Fibroblast of the aortic adventitia (primary cell): Measurements from ENCODE around the gene TAF1D. TPM values are rescaled to one million over a fixed set of nuclear protein-coding genes. Genes with fewer than 3 reads are reported as not detected.
"Not testable (repeated sequence)": the region's sequence is repeated elsewhere in the genome, so short reads cannot be mapped to it uniquely, and the experiment has no call there.

Source experiments
- DNase-seq: peaks from one replicate; pipeline ENCODE4 v3.0.0-alpha.2; 2010; ENCODE audit warnings: low read depth
- H3K4me3 ChIP-seq: 2 replicates; pipeline ENCODE4 v1.5.1; 2011; ENCODE audit warnings: low read depth, mild to moderate bottlenecking, control low read depth, low read length, moderate library complexity
- CTCF ChIP-seq: IDR thresholded peaks from 2 replicates; pipeline ENCODE4 v1.5.1; 2011; ENCODE audit warnings: mild to moderate bottlenecking, low read length, control low read depth, inconsistent platforms; ENCODE audit not compliant: insufficient read depth
- total RNA-seq: library from RNA; depleted of rRNA; stranded (reverse); fragments of >200 nt; gene quantifications from 2 replicates; pipeline ENCODE4 v1.2.3, GENCODE V29; 2012; ENCODE audit warnings: low replicate concordance

TAF1D gene
- 160 and 233 TPM in 2 replicates for total RNA-seq

DNA sequence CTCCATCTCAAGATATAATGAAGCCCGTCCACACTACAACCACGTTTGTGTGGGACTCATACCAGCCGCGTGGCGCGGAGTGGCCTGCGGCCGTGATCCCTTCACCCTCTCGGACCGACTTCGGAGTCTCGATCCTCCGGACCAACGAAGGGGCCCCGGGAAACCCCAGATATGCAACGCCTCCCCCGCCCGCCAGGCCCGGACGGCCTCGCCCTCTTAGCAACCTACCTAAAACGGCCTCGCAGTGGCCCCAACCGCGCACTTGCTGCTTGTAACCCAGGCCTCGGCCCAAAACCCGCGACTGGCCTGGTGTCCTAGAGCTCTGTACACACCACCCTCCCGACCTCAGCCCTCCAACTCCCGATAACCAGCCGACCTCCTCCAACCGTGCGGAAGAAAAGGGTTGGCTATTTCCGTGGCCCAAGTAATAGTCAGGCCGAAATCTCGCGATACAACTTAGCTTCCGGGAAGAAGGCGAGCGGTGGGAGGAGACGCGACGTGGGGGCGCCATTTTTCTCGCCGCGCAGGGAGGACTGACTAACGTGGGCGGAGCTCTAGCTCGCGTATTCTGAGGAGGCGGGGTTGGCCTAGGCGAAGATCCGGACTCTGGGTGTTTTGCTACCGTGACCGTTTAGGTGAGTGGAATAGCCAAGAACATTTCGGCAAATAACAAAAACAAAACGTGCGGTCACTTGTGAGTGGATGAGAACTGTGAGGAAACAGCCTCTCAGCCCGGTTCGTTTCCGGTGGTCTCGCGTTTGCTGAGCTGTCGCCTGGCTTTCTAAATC is at the start of gene TAF1D, which contains the start of gene C11orf54:
Gene TAF1D, minus strand, starts transcription at position 402 of the 788 bp plus-strand sequence. CDS start 2,191 bp downstream, outside the sequence.
Gene C11orf54, plus strand, starts transcription at position 579 of the 788 bp plus-strand sequence. CDS start 5,722 bp downstream, outside the sequence.
- peak; percentile 99 for DNase-seq
- no peak for TF ChIP-seq CTCF
- H3K4me3 ChIP-seq = peak within 1 kb of the TSS; percentile 93

- H3K4me3 ChIP-seq = peak overlapping the region; percentile 97
- TF ChIP-seq CTCF = no peak
- DNase-seq = peak; percentile 10
Observed at GRCh38 chr11:93784935-93785360, 43.7 kb upstream of the TAF1D start.

- DNase-seq = peak; percentile 90
- TF ChIP-seq CTCF = peak; percentile 53
- peak within 1 kb of the TSS; percentile 97 for H3K4me3 ChIP-seq
Observed at GRCh38 chr11:93784145-93784934, 43.0 kb upstream of the TAF1D start, which contains the start of gene MED17. TSS of gene MED17 (plus strand) at chr11:93784282. CDS start at chr11:93784514, 232 bp downstream.

- TF ChIP-seq CTCF = no peak
- no peak for DNase-seq
- H3K4me3 ChIP-seq = peak overlapping the region; percentile 97
Observed at GRCh38 chr11:93783765-93784144, 42.5 kb upstream of the TAF1D start.

- TF ChIP-seq CTCF = no peak
- H3K4me3 ChIP-seq = peak overlapping the region; percentile 97
- no peak for DNase-seq
Observed at GRCh38 chr11:93783362-93783761, 42.1 kb upstream of the TAF1D start.

GRCh38 chr11:93775289-93775688 is 34.0 kb upstream of the TAF1D start:
- no peak overlapping the region for H3K4me3 ChIP-seq
- no peak for DNase-seq
- peak; percentile 17 for TF ChIP-seq CTCF

DNA sequence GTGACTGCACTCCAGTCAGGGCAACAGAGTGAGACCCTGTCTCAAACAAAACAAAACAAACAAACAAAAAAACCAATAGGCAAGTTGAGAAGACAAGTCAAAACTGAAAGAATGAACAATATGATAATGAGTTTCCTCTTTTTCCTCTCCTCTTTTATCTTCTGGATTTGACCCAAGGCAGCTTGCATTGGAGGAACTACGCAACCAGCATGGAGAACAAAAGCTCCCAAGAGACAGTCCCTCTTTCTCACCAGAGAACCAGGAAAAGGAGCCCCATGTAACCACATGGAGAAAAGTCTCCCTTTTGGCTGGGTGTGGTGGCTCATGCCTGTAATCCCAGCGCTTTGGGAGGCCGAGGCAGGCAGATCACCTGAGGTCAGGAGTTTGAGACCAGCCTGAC is 33.3 kb upstream of the TAF1D start:
- H3K4me3 ChIP-seq, DNase-seq: not testable (repeated sequence)
